Activated CD8-positive, alpha-beta T cell treated with anti-CD3 and anti-CD28 coated beads, Interleukin-2, amount 10 ng/mL, durations not matched to agents 7 days and 5 days (primary cell): ENCODE results near the gene LRBA. TPM values are rescaled to one million over a fixed set of nuclear protein-coding genes. Genes with fewer than 3 reads are reported as not detected.
A peak's percentile ranks its signal among the peaks of the same experiment; 100 is the strongest.

ENCODE experiments used
- ATAC-seq: fragments of 150-1000 bp; cut with Tn5 transposase; one replicate; pipeline ENCODE4 v1.10.0; 2021; ENCODE audit warnings: moderate library complexity
- CTCF ChIA-PET: fragments of 350-600 bp; sonication (Branson Sonifier 250); formaldehyde crosslinking; loops from one replicate; lab custom pipeline; 2021; ENCODE audit warnings: antibody characterized with exemption; lab: Charles Lee
- POLR2A ChIA-PET: fragments of 350-600 bp; sonication (Branson Sonifier 250); formaldehyde crosslinking; loops from one replicate; lab custom pipeline; 2021; ENCODE audit warnings: antibody characterized with exemption; lab: Charles Lee
- DNase-seq: peaks from one replicate; pipeline ENCODE4 v3.0.0-alpha.2; 2020
- H3K27ac Mint-ChIP-seq: one replicate; pipeline ENCODE4 v1.8.0; 2021; ENCODE audit warnings: mild to moderate bottlenecking, mixed read lengths
- H3K27me3 Mint-ChIP-seq: one replicate; pipeline ENCODE4 v1.8.0; 2021; ENCODE audit warnings: low read depth, mixed read lengths
- H3K36me3 Mint-ChIP-seq: one replicate; pipeline ENCODE4 v1.8.0; 2021; ENCODE audit warnings: low read depth, mixed read lengths
- H3K4me1 Mint-ChIP-seq: one replicate; pipeline ENCODE4 v1.8.0; 2021; ENCODE audit warnings: low read depth, mixed read lengths
- H3K4me3 Mint-ChIP-seq: one replicate; pipeline ENCODE4 v1.8.0; 2021; ENCODE audit warnings: mild to moderate bottlenecking, mixed read lengths
- H3K9me3 Mint-ChIP-seq: one replicate; pipeline ENCODE4 v1.8.0; 2022; ENCODE audit warnings: mixed read lengths; ENCODE audit not compliant: insufficient read depth
- total RNA-seq, 2 experiments: library from RNA; stranded (reverse); gene quantifications; one replicate each; pipeline ENCODE4 v1.2.3, GENCODE V29; 2021

LRBA gene
- total RNA-seq, 2 experiments from 2014 or later = 43.3 to 44.5 TPM

GRCh38 chr4:150862829-150863228 is 152.3 kb downstream of the LRBA start:
- CTCF ChIA-PET = no interaction called here
- H3K9me3 Mint-ChIP-seq = no peaks in the 10 kb centered on the region
- H3K27ac Mint-ChIP-seq = no peak overlapping the region
- no peaks in the 10 kb centered on the region for H3K4me1 Mint-ChIP-seq
- H3K36me3 Mint-ChIP-seq = peaks cover 4% of the 10 kb centered on the region
- DNase-seq (no peak), ATAC-seq (no peak)
- no peak overlapping the region for H3K4me3 Mint-ChIP-seq
- no peaks in the 10 kb centered on the region for H3K27me3 Mint-ChIP-seq
- POLR2A ChIA-PET = no interaction called here

GRCh38 chr4:150859453-150859852 is 155.6 kb downstream of the LRBA start:
- CTCF ChIA-PET = no interaction called here
- Mint-ChIP-seq H3K27ac (no peak overlapping the region), H3K4me3 (no peak overlapping the region), H3K4me1 (no peaks in the 10 kb centered on the region), H3K9me3 (no peaks in the 10 kb centered on the region), H3K36me3 (peaks cover 4% of the 10 kb centered on the region), H3K27me3 (no peaks in the 10 kb centered on the region)
- POLR2A ChIA-PET = no interaction called here
- ATAC-seq (no peak), DNase-seq (no peak)

DNA sequence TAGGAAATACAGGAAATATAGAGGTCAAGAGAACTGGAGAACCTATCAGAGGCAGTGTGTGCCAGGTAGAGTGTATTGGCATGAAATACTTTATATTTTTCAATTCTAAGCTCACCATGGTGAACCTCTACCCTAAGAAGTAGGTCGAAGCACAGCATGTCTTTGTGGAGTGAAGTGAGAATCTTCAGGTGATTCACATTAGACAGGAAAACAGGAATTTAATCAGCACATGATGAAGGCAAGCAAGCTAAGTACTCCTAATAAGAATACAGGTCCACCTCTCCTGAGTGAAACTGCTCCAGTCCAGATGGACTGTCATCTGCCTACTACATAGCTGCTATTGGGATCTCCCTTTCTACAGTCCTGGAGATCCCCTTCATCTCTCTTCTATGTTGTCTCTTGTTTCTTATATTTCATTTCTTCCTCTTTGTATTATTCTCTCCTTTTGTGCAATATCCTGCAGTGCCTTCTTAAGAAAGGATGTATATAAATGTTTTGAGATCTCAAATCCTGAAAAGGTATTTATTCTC is 159.0 kb downstream of the LRBA start:
- ChIA-PET POLR2A (no interaction called here), CTCF (interaction anchor here (4.3 kb wide), 1 partner anchor 10 kb away, joined by 23 read pairs; no protein-coding TSS in a partner anchor)
- Mint-ChIP-seq H3K36me3 (peaks cover 11% of the 10 kb centered on the region), H3K4me1 (no peaks in the 10 kb centered on the region), H3K9me3 (no peaks in the 10 kb centered on the region), H3K4me3 (no peak overlapping the region), H3K27me3 (no peaks in the 10 kb centered on the region), H3K27ac (no peak overlapping the region)
- ATAC-seq (no peak), DNase-seq (no peak)

- ATAC-seq (no peak), DNase-seq (no peak)
- no peaks in the 10 kb centered on the region for H3K27me3 Mint-ChIP-seq
- H3K4me3 Mint-ChIP-seq = no peak overlapping the region
- POLR2A ChIA-PET = no interaction called here
- H3K27ac Mint-ChIP-seq = no peak overlapping the region
- CTCF ChIA-PET = interaction anchor here (4.3 kb wide), 1 partner anchor 12 kb away, joined by 23 read pairs; no protein-coding TSS in a partner anchor
- no peaks in the 10 kb centered on the region for H3K9me3 Mint-ChIP-seq
- peaks cover 14% of the 10 kb centered on the region for H3K36me3 Mint-ChIP-seq
- H3K4me1 Mint-ChIP-seq = no peaks in the 10 kb centered on the region
Observed at GRCh38 chr4:150854600-150854999, 160.5 kb downstream of the LRBA start.

DNA sequence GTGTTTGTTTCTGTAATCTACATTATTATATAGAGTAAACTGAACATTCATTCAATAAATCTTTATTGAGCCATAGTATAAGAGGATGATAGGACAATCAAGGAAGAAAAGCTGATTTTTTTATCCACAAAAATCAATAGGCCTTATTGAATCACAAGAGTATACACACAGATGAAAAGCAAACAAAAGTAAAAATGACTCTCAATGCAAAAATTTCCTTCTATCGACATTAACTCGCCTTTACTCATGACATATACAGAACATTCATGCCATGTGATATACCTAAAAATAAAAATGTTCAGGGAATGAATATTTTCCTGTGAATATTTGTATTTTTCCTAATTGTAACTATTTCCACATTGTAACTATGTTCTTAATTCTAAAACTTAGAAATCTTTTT is 161.2 kb downstream of the LRBA start:
- Mint-ChIP-seq H3K27ac (no peak overlapping the region), H3K27me3 (no peaks in the 10 kb centered on the region), H3K36me3 (peaks cover 17% of the 10 kb centered on the region), H3K4me1 (no peaks in the 10 kb centered on the region), H3K4me3 (no peak overlapping the region), H3K9me3 (no peaks in the 10 kb centered on the region)
- ChIA-PET CTCF (interaction anchor here (0.6 to 4.3 kb wide), 2 partner anchors 13 to 46 kb away, joined by 3 to 23 read pairs; no protein-coding TSS in a partner anchor), POLR2A (no interaction called here)
- DNase-seq (no peak), ATAC-seq (no peak)

DNA sequence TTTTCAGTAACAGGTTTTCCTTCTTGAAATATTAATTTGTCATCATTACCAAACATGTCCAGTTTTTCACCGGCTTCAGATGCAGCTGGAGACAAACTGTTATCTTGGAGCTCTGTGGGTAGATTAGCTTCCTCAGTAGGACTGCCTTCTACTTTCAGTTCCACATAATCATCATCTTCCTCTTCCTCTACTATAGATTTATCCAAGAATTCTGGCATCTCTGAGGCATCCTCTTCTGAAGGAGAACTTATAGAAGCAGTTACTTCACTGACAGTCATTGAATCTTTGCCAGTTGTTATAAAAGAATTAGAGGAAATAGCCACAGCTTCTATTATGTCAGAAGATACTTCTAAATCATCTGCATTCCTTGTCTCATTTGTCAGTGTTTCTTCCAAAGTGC is 162.9 kb downstream of the LRBA start:
- Mint-ChIP-seq H3K4me1 (no peaks in the 10 kb centered on the region), H3K27me3 (no peaks in the 10 kb centered on the region), H3K9me3 (no peaks in the 10 kb centered on the region), H3K36me3 (peaks cover 26% of the 10 kb centered on the region), H3K4me3 (no peak overlapping the region), H3K27ac (no peak overlapping the region)
- ATAC-seq (no peak), DNase-seq (no peak)
- POLR2A ChIA-PET = no interaction called here
- CTCF ChIA-PET = interaction anchor here (0.8 kb wide), 1 partner anchor 14 kb away, joined by 3 read pairs; no protein-coding TSS in a partner anchor

GRCh38 chr4:150849016-150849415 is 166.1 kb downstream of the LRBA start:
- Mint-ChIP-seq H3K4me3 (no peak overlapping the region), H3K4me1 (no peaks in the 10 kb centered on the region), H3K9me3 (no peaks in the 10 kb centered on the region), H3K36me3 (peaks cover 29% of the 10 kb centered on the region), H3K27me3 (no peaks in the 10 kb centered on the region), H3K27ac (no peak overlapping the region)
- POLR2A ChIA-PET = no interaction called here
- CTCF ChIA-PET = interaction anchor here (1.1 kb wide), 1 partner anchor 18 kb away, joined by 3 read pairs; no protein-coding TSS in a partner anchor
- DNase-seq (no peak), ATAC-seq (no peak)

GRCh38 chr4:150828159-150828558 is 186.9 kb downstream of the LRBA start:
- H3K27me3 Mint-ChIP-seq = no peaks in the 10 kb centered on the region
- H3K27ac Mint-ChIP-seq = peak overlapping the region; percentile 75
- DNase-seq (peak; percentile 38), ATAC-seq (peak; percentile 91)
- H3K36me3 Mint-ChIP-seq = peaks cover 40% of the 10 kb centered on the region
- H3K4me3 Mint-ChIP-seq = peak overlapping the region; percentile 50
- no peaks in the 10 kb centered on the region for H3K9me3 Mint-ChIP-seq
- POLR2A ChIA-PET = no interaction called here
- peaks cover 7% of the 10 kb centered on the region for H3K4me1 Mint-ChIP-seq
- CTCF ChIA-PET = interaction anchor here (1.0 to 2.4 kb wide), 6 partner anchors 9 to 133 kb away, joined by 3 to 11 read pairs (median 4); no protein-coding TSS in a partner anchor

GRCh38 chr4:150827226-150827625 is 187.9 kb downstream of the LRBA start:
- H3K27me3 Mint-ChIP-seq = no peaks in the 10 kb centered on the region
- DNase-seq (no peak), ATAC-seq (no peak)
- peaks cover 7% of the 10 kb centered on the region for H3K4me1 Mint-ChIP-seq
- H3K36me3 Mint-ChIP-seq = peaks cover 40% of the 10 kb centered on the region
- H3K27ac Mint-ChIP-seq = peak overlapping the region; percentile 12
- H3K9me3 Mint-ChIP-seq = no peaks in the 10 kb centered on the region
- H3K4me3 Mint-ChIP-seq = peak overlapping the region; percentile 9
- CTCF ChIA-PET = interaction anchor here (1.6 to 2.1 kb wide), 2 partner anchors 8 to 10 kb away, joined by 4 to 6 read pairs; no protein-coding TSS in a partner anchor
- POLR2A ChIA-PET = no interaction called here

GRCh38 chr4:150826306-150826705 is 188.8 kb downstream of the LRBA start:
- ATAC-seq = no peak
- no peak for DNase-seq
- Mint-ChIP-seq H3K9me3 (no peaks in the 10 kb centered on the region), H3K4me3 (no peak overlapping the region), H3K27me3 (no peaks in the 10 kb centered on the region), H3K36me3 (peaks cover 40% of the 10 kb centered on the region), H3K27ac (no peak overlapping the region), H3K4me1 (peaks cover 7% of the 10 kb centered on the region)
- ChIA-PET CTCF (no interaction called here), POLR2A (no interaction called here)

DNA sequence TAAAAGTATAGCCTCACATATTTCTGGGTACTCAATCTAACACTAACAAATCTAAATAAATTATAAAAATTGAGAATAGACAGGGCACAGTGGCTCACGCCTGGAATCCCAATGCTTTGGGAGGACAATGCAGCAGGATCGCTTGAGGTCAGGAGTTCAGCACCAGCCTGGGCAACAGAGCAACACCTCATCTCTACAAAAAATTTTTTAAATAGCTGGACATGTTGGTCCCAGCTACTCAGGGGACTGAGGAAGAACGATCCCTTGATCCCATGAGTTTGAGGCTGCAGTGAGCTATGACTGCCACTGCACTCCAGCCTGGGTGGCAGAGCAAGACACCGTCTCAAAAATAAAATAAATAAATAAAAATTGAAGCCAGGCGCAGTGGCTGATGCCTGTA is 192.7 kb downstream of the LRBA start:
- ChIA-PET POLR2A (no interaction called here), CTCF (no interaction called here)
- Mint-ChIP-seq H3K4me1 (peaks cover 2% of the 10 kb centered on the region), H3K9me3 (no peaks in the 10 kb centered on the region), H3K27ac (no peak overlapping the region), H3K36me3 (peaks cover 36% of the 10 kb centered on the region), H3K27me3 (no peaks in the 10 kb centered on the region), H3K4me3 (no peak overlapping the region)
- ATAC-seq = no peak
- no peak for DNase-seq

DNA sequence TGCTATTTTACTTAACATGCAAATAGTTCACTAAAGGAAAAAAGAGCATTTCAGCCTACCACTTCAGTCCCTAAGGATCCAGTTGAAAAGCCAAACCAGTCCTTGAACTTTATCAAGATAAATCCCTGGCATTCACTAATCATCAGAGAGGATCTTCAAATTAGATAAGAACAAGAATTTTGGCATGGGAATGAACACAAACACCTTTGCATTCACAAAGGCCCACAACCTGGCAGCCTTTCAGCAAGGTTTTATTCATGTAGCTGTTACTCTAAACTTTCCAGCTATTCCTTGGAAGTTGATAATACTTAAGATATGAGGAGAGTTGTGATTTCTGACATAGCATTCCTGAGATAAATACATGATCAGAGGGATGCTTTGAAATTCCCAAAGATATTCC is 193.4 kb downstream of the LRBA start:
- Mint-ChIP-seq H3K9me3 (peaks cover 3% of the 10 kb centered on the region), H3K4me1 (peaks cover 2% of the 10 kb centered on the region), H3K27me3 (no peaks in the 10 kb centered on the region), H3K27ac (no peak overlapping the region), H3K36me3 (peaks cover 33% of the 10 kb centered on the region), H3K4me3 (no peak overlapping the region)
- DNase-seq = no peak
- POLR2A ChIA-PET = no interaction called here
- CTCF ChIA-PET = no interaction called here
- ATAC-seq = no peak
